ENCODE results near the gene TPSB2.

The TPSB2 gene

DNA sequence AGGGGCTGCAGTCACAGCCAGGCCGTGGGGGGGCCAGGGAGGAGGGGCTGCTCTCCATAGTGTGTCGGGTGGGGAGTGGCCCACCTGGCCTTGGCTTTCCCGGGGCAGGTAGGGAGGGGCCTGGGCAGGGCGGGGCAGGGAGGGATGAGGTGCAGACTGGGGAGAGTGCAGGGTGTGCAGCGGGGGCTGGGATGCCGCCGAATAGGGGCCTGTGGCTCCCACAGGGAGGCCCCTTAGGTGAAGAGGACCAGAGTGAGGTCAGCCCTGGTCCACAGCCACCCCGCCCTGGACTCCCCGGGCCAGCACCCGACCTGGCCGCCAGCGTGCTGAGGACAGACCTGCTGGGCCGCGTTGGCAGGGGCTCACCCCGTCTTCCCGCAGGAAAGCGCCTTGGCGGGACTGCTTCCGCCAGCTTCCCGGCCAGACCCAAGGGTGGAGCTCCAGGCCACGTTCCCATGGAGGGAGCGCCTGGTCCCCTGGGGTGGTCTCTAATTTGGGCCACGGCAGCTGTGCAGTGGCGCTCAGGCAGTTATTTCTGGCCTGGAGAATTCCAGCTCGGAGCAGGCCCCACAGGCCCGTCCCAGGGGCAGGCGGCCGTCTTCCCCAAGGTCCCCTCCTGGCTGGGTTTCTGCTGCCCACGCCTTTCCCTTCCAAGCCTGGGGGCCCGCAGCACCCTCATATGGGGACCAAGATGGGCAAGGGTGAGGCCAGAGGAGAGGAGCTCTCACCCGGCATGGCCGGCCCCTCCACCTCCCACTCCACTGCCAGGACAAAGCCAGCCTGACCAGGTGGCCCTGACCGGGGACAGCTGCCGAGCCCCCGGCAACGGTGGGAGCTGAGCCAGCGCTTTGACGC lies 49.2 kb downstream of the TPSB2 start:
- H3K4me1 ChIP-seq (ENCODE audit: control extremely low read depth in 1 of 4, control insufficient read depth in 4 of 4, insufficient read depth in 4 of 4, low read length in 3 of 4): no peaks in the 10 kb centered on the region
- no peak overlapping the region for H3K4me3 ChIP-seq (ENCODE audit: control insufficient read depth in 1 of 7, extremely low read depth in 1 of 7, insufficient read depth in 4 of 7, low read depth in 2 of 7, low read length in 6 of 7)
- H3K27me3 ChIP-seq (replicated peaks in 2 of 5; ENCODE audit: control insufficient read depth in 4 of 5, insufficient read depth in 5 of 5, low read length in 4 of 5): peaks cover 0 to 27% (median 0%) of the 10 kb centered on the region in 5 experiments
- ChIA-PET CTCF (no interaction called here), POLR2A (interaction anchor here (0.6 kb wide), 1 partner anchor 43 kb away, joined by 7 read pairs; no protein-coding TSS in a partner anchor)
- DNase-seq: no peak
- WGBS (ENCODE audit: insufficient coverage): 83% methylated on average over 37 of the region's 38 CpGs
- H3K36me3 ChIP-seq (ENCODE audit: control insufficient read depth in 4 of 4, insufficient read depth in 4 of 4, low read length in 3 of 4): no peaks in the 10 kb centered on the region
- no peaks in the 10 kb centered on the region for H3K9me3 ChIP-seq (ENCODE audit: control extremely low read depth in 1 of 5, control insufficient read depth in 4 of 5, insufficient read depth in 2 of 5, low read depth in 1 of 5, low read length in 4 of 5)
- no peak overlapping the region for H3K27ac ChIP-seq (ENCODE audit: insufficient read depth in 1 of 2, low read depth in 1 of 2, low read length in 2 of 2, poor library complexity in 1 of 2, severe bottlenecking in 2 of 2)

Data from common myeloid progenitor, CD34-positive (primary cell).